Measurements from ENCODE around the gene AUTS2. TPM values are rescaled to one million over a fixed set of nuclear protein-coding genes. Genes with fewer than 3 reads are reported as not detected.

The AUTS2 gene
- total RNA-seq, 3 donors from 2014 or later = 31.2 to 67.6 (median 36.5) TPM

DNA sequence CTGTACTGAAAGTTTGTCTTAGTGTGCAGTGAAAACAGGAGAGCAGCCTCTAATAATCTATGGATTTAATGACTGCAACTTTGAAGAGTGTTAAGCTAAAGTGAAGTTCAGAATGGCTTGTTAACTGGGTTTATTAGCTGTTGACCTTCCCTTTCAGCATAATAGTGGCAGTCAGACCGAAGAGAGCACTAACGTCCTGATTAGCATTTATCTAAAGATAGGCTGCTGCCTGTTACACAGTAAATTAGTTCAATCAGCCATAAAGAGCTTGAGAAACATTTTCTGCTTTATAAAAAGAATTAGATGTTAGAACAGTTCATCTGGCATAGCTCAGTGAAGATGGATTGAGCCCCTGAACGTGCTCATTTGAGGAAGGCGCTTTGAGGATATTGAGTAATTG lies 433.0 kb downstream of the AUTS2 start:
- no peaks in the 10 kb centered on the region for H3K4me1 ChIP-seq (ENCODE audit: low read depth)
- H3K4me3 ChIP-seq = no peak overlapping the region
- no peaks in the 10 kb centered on the region for H3K36me3 ChIP-seq (ENCODE audit: low read depth)
- TF ChIP-seq, protein P1, sequence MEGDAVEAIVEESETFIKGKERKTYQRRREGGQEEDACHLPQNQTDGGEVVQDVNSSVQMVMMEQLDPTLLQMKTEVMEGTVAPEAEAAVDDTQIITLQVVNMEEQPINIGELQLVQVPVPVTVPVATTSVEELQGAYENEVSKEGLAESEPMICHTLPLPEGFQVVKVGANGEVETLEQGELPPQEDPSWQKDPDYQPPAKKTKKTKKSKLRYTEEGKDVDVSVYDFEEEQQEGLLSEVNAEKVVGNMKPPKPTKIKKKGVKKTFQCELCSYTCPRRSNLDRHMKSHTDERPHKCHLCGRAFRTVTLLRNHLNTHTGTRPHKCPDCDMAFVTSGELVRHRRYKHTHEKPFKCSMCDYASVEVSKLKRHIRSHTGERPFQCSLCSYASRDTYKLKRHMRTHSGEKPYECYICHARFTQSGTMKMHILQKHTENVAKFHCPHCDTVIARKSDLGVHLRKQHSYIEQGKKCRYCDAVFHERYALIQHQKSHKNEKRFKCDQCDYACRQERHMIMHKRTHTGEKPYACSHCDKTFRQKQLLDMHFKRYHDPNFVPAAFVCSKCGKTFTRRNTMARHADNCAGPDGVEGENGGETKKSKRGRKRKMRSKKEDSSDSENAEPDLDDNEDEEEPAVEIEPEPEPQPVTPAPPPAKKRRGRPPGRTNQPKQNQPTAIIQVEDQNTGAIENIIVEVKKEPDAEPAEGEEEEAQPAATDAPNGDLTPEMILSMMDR (IDR thresholded peaks at IDR 0.05) = no peak
- intact Hi-C loops (cut with DNase I, micrococcal nuclease) = no loop called here
- DNase-seq (no peak), ATAC-seq (no peak)
- no peaks in the 10 kb centered on the region for H3K9me3 ChIP-seq

DNA sequence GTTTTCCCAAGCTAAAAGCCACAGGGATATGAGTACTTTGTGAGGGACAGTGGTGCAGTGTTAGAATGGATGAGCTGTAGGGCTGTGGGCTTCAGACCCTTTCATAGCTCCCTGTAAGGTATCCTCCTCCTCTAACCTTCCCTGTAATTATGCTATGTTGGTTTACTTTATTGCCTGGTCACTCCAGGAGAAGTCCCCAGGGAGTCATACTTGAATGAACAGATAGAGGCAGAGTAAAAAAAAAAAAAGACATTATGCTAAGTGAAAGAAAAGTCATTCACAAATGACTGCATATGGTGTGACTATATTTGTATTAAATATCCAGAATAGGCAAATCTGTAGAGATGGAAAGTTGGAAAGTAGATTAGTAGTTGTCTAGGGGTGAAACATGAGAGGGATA lies 434.4 kb downstream of the AUTS2 start:
- Histone ChIP-seq H3K9me3 (no peaks in the 10 kb centered on the region), H3K4me1 (ENCODE audit: low read depth) (no peaks in the 10 kb centered on the region), H3K4me3 (no peak overlapping the region), H3K36me3 (ENCODE audit: low read depth) (no peaks in the 10 kb centered on the region)
- TF ChIP-seq, protein P1 (IDR thresholded peaks at IDR 0.05) = no peak
- DNase-seq (no peak), ATAC-seq (no peak)
- intact Hi-C loops (cut with DNase I, micrococcal nuclease) = no loop called here

DNA sequence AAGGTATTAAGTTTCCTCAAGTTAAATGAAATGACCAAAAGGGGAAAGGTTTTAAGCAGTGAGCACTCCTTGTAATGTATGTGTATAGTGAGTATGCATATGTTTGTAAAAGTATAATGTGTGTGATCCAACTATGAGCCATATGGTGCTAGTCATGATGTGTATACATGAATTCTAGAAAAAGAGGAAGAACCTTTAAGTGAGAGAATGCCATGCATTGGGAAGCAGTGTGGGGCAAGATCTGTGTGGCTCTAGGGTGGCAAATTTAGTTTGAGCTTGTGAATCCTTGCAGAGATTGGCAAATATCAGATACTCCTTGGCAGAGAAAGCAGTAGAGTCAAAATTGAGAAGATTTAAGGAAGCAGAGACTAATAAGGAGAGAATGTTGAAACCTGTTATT lies 435.0 kb downstream of the AUTS2 start:
- DNase-seq = no peak

DNA sequence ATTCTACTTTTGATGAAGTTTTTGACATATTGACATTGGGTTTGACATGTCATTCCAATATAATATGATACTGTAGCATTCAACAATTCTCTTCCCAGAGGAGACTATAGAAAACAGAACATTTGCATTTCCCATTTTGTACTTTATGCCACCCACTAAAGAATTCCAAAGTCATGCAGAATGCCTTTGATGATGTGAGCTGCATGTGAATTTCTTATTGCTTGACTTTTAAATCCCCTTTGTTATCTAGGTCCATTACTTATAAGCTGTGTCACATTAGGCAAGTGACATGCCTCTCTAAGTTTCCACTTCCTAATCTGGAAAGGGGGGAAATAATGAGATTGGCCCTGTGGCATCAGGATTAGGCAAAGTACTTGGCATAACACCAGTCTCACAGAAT lies 436.7 kb downstream of the AUTS2 start:
- ATAC-seq (no peak), DNase-seq (no peak)
- no peaks in the 10 kb centered on the region for H3K9me3 ChIP-seq
- intact Hi-C loops (cut with DNase I, micrococcal nuclease) = no loop called here
- H3K4me3 ChIP-seq = no peak overlapping the region
- TF ChIP-seq, protein P1 (IDR thresholded peaks at IDR 0.05) = no peak
- H3K36me3 ChIP-seq (ENCODE audit: low read depth) = no peaks in the 10 kb centered on the region
- H3K4me1 ChIP-seq (ENCODE audit: low read depth) = no peaks in the 10 kb centered on the region

More for the DNA sequence above, 435.0 kb downstream of the AUTS2 start:
- TF ChIP-seq, protein P1 (IDR thresholded peaks at IDR 0.05) = no peak
- no peaks in the 10 kb centered on the region for H3K9me3 ChIP-seq
- H3K4me1 ChIP-seq (ENCODE audit: low read depth) = no peaks in the 10 kb centered on the region
- no peak overlapping the region for H3K4me3 ChIP-seq
- intact Hi-C loops (cut with DNase I, micrococcal nuclease) = no loop called here
- no peak for ATAC-seq
- H3K36me3 ChIP-seq (ENCODE audit: low read depth) = no peaks in the 10 kb centered on the region

DNA sequence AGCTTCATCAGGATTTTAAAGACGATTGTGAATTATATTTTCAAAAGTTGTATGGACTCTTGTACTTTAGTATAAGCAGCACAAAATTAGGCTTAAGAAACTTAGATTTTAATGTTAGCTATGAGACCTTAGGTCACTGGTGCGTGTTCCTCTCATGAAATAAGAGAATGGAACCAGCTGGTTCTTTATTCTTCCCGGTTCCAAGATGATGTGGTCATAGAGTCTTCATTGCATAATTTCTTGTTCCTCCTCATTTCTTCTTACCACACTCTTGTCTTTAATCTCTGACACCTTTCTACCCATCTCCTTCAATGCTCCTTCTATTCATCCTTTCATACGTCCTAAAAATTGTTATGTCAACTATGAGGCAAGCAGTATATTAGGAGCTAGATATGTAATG lies 437.2 kb downstream of the AUTS2 start:
- ATAC-seq (no peak), DNase-seq (no peak)
- Histone ChIP-seq H3K36me3 (ENCODE audit: low read depth) (no peaks in the 10 kb centered on the region), H3K9me3 (no peaks in the 10 kb centered on the region), H3K4me1 (ENCODE audit: low read depth) (no peaks in the 10 kb centered on the region), H3K4me3 (no peak overlapping the region)
- intact Hi-C loops (cut with DNase I, micrococcal nuclease) = no loop called here
- TF ChIP-seq, protein P1 (IDR thresholded peaks at IDR 0.05) = no peak

DNA sequence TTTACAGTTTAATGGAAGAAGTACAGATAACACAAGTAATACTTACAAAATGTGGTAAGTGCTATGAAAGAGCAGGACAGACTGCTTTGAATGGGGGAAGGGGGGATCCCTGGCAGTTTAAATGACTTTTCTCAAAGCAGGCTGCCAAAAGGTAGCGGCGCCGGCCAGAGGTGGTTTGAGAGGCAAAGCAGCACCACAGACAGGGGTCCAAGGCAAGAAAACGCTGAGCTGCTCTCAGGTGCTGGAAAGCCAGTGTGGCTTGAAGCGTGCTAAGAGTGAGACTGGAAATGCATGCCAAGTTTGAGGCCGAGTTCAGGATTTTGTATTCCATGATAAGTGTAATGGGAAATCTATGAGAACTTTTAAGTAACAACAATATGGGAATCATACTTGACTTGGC lies 437.7 kb downstream of the AUTS2 start:
- no peak overlapping the region for H3K4me3 ChIP-seq
- H3K36me3 ChIP-seq (ENCODE audit: low read depth) = no peaks in the 10 kb centered on the region
- intact Hi-C loops (cut with DNase I, micrococcal nuclease) = no loop called here
- H3K4me1 ChIP-seq (ENCODE audit: low read depth) = no peaks in the 10 kb centered on the region
- ATAC-seq = no peak
- no peak for DNase-seq
- TF ChIP-seq, protein P1 (IDR thresholded peaks at IDR 0.05) = no peak
- H3K9me3 ChIP-seq = no peaks in the 10 kb centered on the region
